GM12878 (cell line): ENCODE data around the gene CD7. TPM values are rescaled to one million over a fixed set of nuclear protein-coding genes. Genes with fewer than 3 reads are reported as not detected.
A peak's percentile ranks its signal among the peaks of the same experiment; 100 is the strongest.

ENCODE experiments used
- ATAC-seq: fragments of 200-7000 bp; cut with Tn5 transposase; 3 replicates; pipeline ENCODE4 v1.9.1; 2020; ENCODE audit warnings: mild to moderate bottlenecking, moderate library complexity
- BruUV-seq: library from RNA; stranded (reverse); fragments of 400-500 nt; replicated peaks from 2 replicates; lab custom pipeline; 2021; lab: Mats Ljungman, UMichigan
- CTCF ChIA-PET: fragments of 300-600 bp; sonication (Branson Sonifier 250); formaldehyde crosslinking; extraction: SDS; loops from one replicate; lab custom pipeline; 2021; ENCODE audit warnings: inconsistent platforms; lab: Yijun Ruan, JAX
- POLR2A ChIA-PET: fragments of 350-600 bp; formaldehyde crosslinking; extraction: SDS; loops from one replicate; lab custom pipeline; 2021; ENCODE audit warnings: inconsistent platforms; lab: Charles Lee
- RAD21 ChIA-PET: fragments of 300-600 bp; sonication (Branson Sonifier 250); formaldehyde crosslinking; loops from one replicate; lab custom pipeline; 2023; ENCODE audit warnings: antibody characterized with exemption; ENCODE audit not compliant: unreplicated experiment; lab: Charles Lee
- SMC1A ChIA-PET: fragments of 300-600 bp; sonication (Branson Sonifier 250); formaldehyde crosslinking; loops from one replicate; lab custom pipeline; 2023; ENCODE audit not compliant: unreplicated experiment, uncharacterized antibody; lab: Charles Lee
- DNase-seq: peaks from one replicate; pipeline ENCODE4 v3.0.0-alpha.2; 2011; ENCODE audit warnings: low read depth, low spot score
- FAIRE-seq: peaks from 3 replicates; lab custom pipeline; 2011; peaks lifted over from hg19 to GRCh38; lab: Jason Lieb, UNC
- H2AFZ ChIP-seq: 2 replicates; pipeline ENCODE4 v1.6.0; 2011; ENCODE audit warnings: low read depth, low read length, control low read depth; ENCODE audit not compliant: control insufficient read depth
- H3K27ac ChIP-seq: 2 replicates; pipeline ENCODE4 v1.5.1; 2011; ENCODE audit warnings: control low read depth; ENCODE audit not compliant: control insufficient read depth, insufficient read depth
- H3K27me3 ChIP-seq, 2 experiments: replicated peaks in 1 of 2; 2 replicates each; pipeline versions ENCODE4 v1.6.0 to v1.6.1; 2011; ENCODE audit warnings: low read length in 1 of 2; ENCODE audit not compliant: control insufficient read depth in 2 of 2, insufficient read depth in 2 of 2
- H3K36me3 ChIP-seq, 2 experiments: 2 replicates each; pipeline ENCODE4 v1.5.1; 2011; ENCODE audit warnings: low read length in 1 of 2; ENCODE audit not compliant: control insufficient read depth in 2 of 2, insufficient read depth in 2 of 2
- H3K4me1 ChIP-seq: 2 replicates; pipeline ENCODE4 v1.6.1; 2011; ENCODE audit warnings: mild to moderate bottlenecking, low read length, moderate library complexity, mixed read lengths; ENCODE audit not compliant: control insufficient read depth, insufficient read depth
- H3K4me2 ChIP-seq: 2 replicates; pipeline ENCODE4 v1.6.0; 2011; ENCODE audit warnings: control low read depth; ENCODE audit not compliant: control insufficient read depth, insufficient read depth
- H3K4me3 ChIP-seq: fragments of 200-600 bp; sonication (generic); 2 replicates; pipeline ENCODE4 v1.5.1; 2016
- H3K79me2 ChIP-seq: 2 replicates; pipeline ENCODE4 v1.6.0; 2011; ENCODE audit warnings: low read length; ENCODE audit not compliant: control insufficient read depth, insufficient read depth
- H3K9ac ChIP-seq: 2 replicates; pipeline ENCODE4 v1.8.0; 2011; ENCODE audit warnings: low read length, control low read depth, mixed read lengths; ENCODE audit not compliant: control insufficient read depth, insufficient read depth
- H3K9me3 ChIP-seq: replicated peaks from 3 replicates; pipeline ENCODE4 v1.5.1; 2011; ENCODE audit warnings: mild to moderate bottlenecking, low read length; ENCODE audit not compliant: control insufficient read depth, insufficient read depth
- H4K20me1 ChIP-seq: 2 replicates; pipeline ENCODE4 v1.6.0; 2011; ENCODE audit not compliant: control insufficient read depth, insufficient read depth
- BHLHE40 ChIP-seq, 2 experiments: fragments of 450-650 bp in 1 of 2; IDR thresholded peaks; 2 replicates each; pipeline ENCODE4 v1.6.1; 2011 to 2017; ENCODE audit warnings: low read depth in 2 of 2, borderline replicate concordance in 1 of 2, improper control_type of control experiment in 1 of 2, low read length in 1 of 2, mild to moderate bottlenecking in 1 of 2
- CREB1 ChIP-seq: IDR thresholded peaks from 2 replicates; pipeline ENCODE4 v1.6.1; 2012; ENCODE audit warnings: low read depth, mild to moderate bottlenecking, inconsistent platforms
- EP300 ChIP-seq, 2 experiments: fragments of 150-350 bp in 1 of 2; IDR thresholded peaks; 2 replicates each; pipeline ENCODE4 v1.6.1; 2011 to 2012; ENCODE audit warnings: low read depth in 2 of 2, low read length in 2 of 2, borderline replicate concordance in 1 of 2, improper control_type of control experiment in 1 of 2, inconsistent platforms in 1 of 2; ENCODE audit not compliant: control insufficient read depth in 1 of 2
- FOXM1 ChIP-seq: IDR thresholded peaks from 2 replicates; pipeline ENCODE4 v1.6.1; 2012; ENCODE audit warnings: low read depth, mild to moderate bottlenecking, inconsistent platforms, low read length, moderate library complexity
- HDGF ChIP-seq: fragments of 450-650 bp; IDR thresholded peaks from 2 replicates; pipeline ENCODE4 v1.6.1; 2016; ENCODE audit warnings: antibody characterized with exemption
- KLF5 ChIP-seq: fragments of 450-650 bp; IDR thresholded peaks from 2 replicates; pipeline ENCODE4 v1.6.1; 2014; ENCODE audit warnings: mild to moderate bottlenecking; ENCODE audit not compliant: partially characterized antibody
- MEF2A ChIP-seq: IDR thresholded peaks from 2 replicates; pipeline ENCODE4 v1.6.1; 2011; ENCODE audit warnings: low read depth, mild to moderate bottlenecking, low read length, moderate library complexity; ENCODE audit not compliant: insufficient read depth
- NFXL1 ChIP-seq: fragments of 450-650 bp; IDR thresholded peaks from 2 replicates; pipeline ENCODE4 v1.6.1; 2017; ENCODE audit warnings: antibody characterized with exemption, mild to moderate bottlenecking, borderline replicate concordance
- NR2F1 ChIP-seq: fragments of 450-650 bp; conservative IDR thresholded peaks from 2 replicates; pipeline ENCODE4 v1.6.1; 2017; ENCODE audit warnings: mild to moderate bottlenecking
- POLR2A ChIP-seq: IDR thresholded peaks from 2 replicates; pipeline ENCODE4 v1.6.1; 2011; ENCODE audit warnings: low read depth, mild to moderate bottlenecking, low read length
- POU2F2 ChIP-seq: IDR thresholded peaks from 3 replicates; pipeline ENCODE4 v1.6.1; 2011; ENCODE audit warnings: low read depth, mild to moderate bottlenecking, low read length, borderline replicate concordance
- SMAD1 ChIP-seq: fragments of 450-650 bp; IDR thresholded peaks from 2 replicates; pipeline ENCODE4 v1.6.1; 2018; ENCODE audit warnings: mild to moderate bottlenecking, low read depth; ENCODE audit not compliant: partially characterized antibody
- SMARCA5 ChIP-seq: fragments of 450-650 bp; IDR thresholded peaks from 2 replicates; pipeline ENCODE4 v1.6.1; 2017; ENCODE audit warnings: mild to moderate bottlenecking
- ZZZ3 ChIP-seq: IDR thresholded peaks from 2 replicates; pipeline ENCODE4 v1.6.1; 2011; ENCODE audit warnings: low read depth; ENCODE audit not compliant: control insufficient read depth, insufficient read length
- WGBS: methylation state at CpG from one replicate; pipeline ENCODE4 v1.1.6; 2016; ENCODE audit warnings: low lambda C conversion rate; ENCODE audit not compliant: insufficient replicate concordance, insufficient coverage; ENCODE audit errors: missing lambda C conversion rate; 5-methylcytosine and 5-hydroxymethylcytosine counted together
- in situ Hi-C: fragments of 300-500 bp; cut with MboI; formaldehyde crosslinking; loops from 9 replicates; pipeline ENCODE4 v1.14.3; 2018; ENCODE audit warnings: mixed read lengths
- intact Hi-C: fragments of 100-400 bp; cut with micrococcal nuclease; formaldehyde crosslinking; loops from one replicate; pipeline ENCODE4 v1.14.2; 2022; ENCODE audit not compliant: unreplicated experiment
- polyA plus RNA-seq, 11 experiments: library from polyadenylated mRNA; depleted of rRNA in 4 of 11; unstranded in 6 of 11; stranded (reverse) in 5 of 11; fragments of >200 nt; fragmentation: Nextera tagmentation in 4 of 11; fragmentation: Illumina TruSeq in 1 of 11; extraction: Ambion mirVana in 4 of 11; extraction: Trizol in 1 of 11; gene quantifications; 1 replicate in 1 of 11; 2 replicates in 10 of 11; pipeline versions ENCODE4 v1.2.1 to v1.2.3, GENCODE V29; 2011 to 2016; ENCODE audit warnings: inconsistent platforms in 2 of 11, missing spikeins in 2 of 11, low read depth in 1 of 11
- total RNA-seq, 4 experiments: library from RNA; depleted of rRNA in 3 of 4; stranded (reverse); fragments of >200 nt in 3 of 4; fragmentation: Illumina TruSeq in 1 of 4; extraction: Trizol in 1 of 4; gene quantifications; 2 replicates each; pipeline versions ENCODE4 v1.2.1 to v1.2.3, GENCODE V29; 2013 to 2021
- TF ChIP-seq, protein P1 (sequence below): IDR thresholded peaks from 2 replicates; pipeline ENCODE4 v1.6.1; 2012; ENCODE audit warnings: low read depth, low read length, improper control_type of control experiment
- TF ChIP-seq, protein P2 (sequence below): IDR thresholded peaks from 2 replicates; pipeline ENCODE4 v1.6.1; 2011; ENCODE audit warnings: low read depth, mild to moderate bottlenecking, low read length, moderate library complexity, borderline replicate concordance; ENCODE audit errors: extremely low read depth

CD7 gene
- total and polyA plus RNA-seq, 10 of the 15 experiments (the other 5 are each of a cell fraction or from before 2014, with no cell fraction given) = 0.33 TPM; not detected in 9

DNA sequence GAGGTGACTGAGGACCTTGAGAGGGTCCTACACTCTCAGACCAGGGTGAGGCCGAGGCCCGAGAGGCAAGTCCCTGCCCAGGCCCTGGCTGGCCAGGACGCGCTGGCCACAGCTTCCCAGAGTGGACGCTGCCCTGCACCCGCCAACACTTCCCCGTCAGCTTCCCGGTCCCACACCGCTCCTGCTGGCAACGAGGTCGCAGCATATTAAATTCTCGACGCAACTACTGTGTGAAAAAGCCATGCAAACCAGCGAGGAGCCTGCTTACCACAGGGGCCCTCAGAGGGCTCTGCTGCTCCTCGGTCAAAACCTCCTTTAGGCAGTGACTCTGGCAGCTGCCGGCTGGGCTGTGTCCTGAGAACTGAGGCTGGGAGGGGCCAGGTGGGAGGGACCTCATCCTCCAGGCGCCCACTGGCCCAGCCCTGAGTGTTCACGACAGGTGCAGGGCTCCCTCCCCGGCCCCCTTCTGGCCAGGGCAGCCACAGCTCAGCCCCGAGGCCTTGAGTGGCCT lies 39.5 kb upstream of the CD7 start:
- peak; percentile 63 for ATAC-seq
- H3K27me3 ChIP-seq = no peaks in the 10 kb centered on the region
- H3K4me2 ChIP-seq = no peak overlapping the region
- no TSS peak for BruUV-seq
- no peaks in the 10 kb centered on the region for H3K79me2 ChIP-seq
- CTCF ChIA-PET = interaction anchor here (0.7 to 1.5 kb wide), 6 partner anchors 53 to 195 kb away, joined by 3 to 4 read pairs (median 3); no protein-coding TSS in a partner anchor
- H2AFZ ChIP-seq = no peak overlapping the region
- in situ Hi-C loops = no loop called here
- TF ChIP-seq MEF2A (no peak), NR2F1 (no peak), POU2F2 (no peak), ZZZ3 (no peak), SMARCA5 (no peak), POLR2A (no peak), CREB1 (no peak), NFXL1 (no peak), KLF5 (no peak), SMAD1 (no peak), FOXM1 (no peak), BHLHE40 (IDR thresholded peaks at IDR 0.05; ENCODE audit: borderline replicate concordance in 1 of 2, low read depth in 2 of 2, low read length in 1 of 2) (no peak), HDGF (no peak), EP300 (IDR thresholded peaks at IDR 0.05; ENCODE audit: borderline replicate concordance in 1 of 2, control insufficient read depth in 1 of 2, low read depth in 2 of 2, low read length in 2 of 2) (no peak)
- TF ChIP-seq, protein P1, sequence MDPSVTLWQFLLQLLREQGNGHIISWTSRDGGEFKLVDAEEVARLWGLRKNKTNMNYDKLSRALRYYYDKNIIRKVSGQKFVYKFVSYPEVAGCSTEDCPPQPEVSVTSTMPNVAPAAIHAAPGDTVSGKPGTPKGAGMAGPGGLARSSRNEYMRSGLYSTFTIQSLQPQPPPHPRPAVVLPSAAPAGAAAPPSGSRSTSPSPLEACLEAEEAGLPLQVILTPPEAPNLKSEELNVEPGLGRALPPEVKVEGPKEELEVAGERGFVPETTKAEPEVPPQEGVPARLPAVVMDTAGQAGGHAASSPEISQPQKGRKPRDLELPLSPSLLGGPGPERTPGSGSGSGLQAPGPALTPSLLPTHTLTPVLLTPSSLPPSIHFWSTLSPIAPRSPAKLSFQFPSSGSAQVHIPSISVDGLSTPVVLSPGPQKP = no peak
- TF ChIP-seq, protein P2, sequence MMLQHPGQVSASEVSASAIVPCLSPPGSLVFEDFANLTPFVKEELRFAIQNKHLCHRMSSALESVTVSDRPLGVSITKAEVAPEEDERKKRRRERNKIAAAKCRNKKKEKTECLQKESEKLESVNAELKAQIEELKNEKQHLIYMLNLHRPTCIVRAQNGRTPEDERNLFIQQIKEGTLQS = no peak
- SMC1A ChIA-PET = no interaction called here
- POLR2A ChIA-PET = no interaction called here
- no peak overlapping the region for H3K27ac ChIP-seq
- H4K20me1 ChIP-seq = no peaks in the 10 kb centered on the region
- RAD21 ChIA-PET = interaction anchor here (1.2 to 1.3 kb wide), 2 partner anchors 45 to 58 kb away, joined by 3 to 6 read pairs; no protein-coding TSS in a partner anchor
- FAIRE-seq = no peak
- 43% methylated on average over 20 of the region's 20 CpGs for WGBS
- DNase-seq = no peak
- H3K9me3 ChIP-seq = no peaks in the 10 kb centered on the region
- intact Hi-C loops = no loop called here
- H3K36me3 ChIP-seq = no peaks in the 10 kb centered on the region
- H3K9ac ChIP-seq = no peak overlapping the region
- H3K4me3 ChIP-seq = no peak overlapping the region
- peaks cover 7% of the 10 kb centered on the region for H3K4me1 ChIP-seq
